ENCODE data around the gene CHAT.

- TF ChIP-seq, protein P1, sequence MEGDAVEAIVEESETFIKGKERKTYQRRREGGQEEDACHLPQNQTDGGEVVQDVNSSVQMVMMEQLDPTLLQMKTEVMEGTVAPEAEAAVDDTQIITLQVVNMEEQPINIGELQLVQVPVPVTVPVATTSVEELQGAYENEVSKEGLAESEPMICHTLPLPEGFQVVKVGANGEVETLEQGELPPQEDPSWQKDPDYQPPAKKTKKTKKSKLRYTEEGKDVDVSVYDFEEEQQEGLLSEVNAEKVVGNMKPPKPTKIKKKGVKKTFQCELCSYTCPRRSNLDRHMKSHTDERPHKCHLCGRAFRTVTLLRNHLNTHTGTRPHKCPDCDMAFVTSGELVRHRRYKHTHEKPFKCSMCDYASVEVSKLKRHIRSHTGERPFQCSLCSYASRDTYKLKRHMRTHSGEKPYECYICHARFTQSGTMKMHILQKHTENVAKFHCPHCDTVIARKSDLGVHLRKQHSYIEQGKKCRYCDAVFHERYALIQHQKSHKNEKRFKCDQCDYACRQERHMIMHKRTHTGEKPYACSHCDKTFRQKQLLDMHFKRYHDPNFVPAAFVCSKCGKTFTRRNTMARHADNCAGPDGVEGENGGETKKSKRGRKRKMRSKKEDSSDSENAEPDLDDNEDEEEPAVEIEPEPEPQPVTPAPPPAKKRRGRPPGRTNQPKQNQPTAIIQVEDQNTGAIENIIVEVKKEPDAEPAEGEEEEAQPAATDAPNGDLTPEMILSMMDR (IDR thresholded peaks at IDR 0.05): no peak
- TF ChIP-seq POLR2AphosphoS5 (IDR thresholded peaks at IDR 0.05): no peak
These were observed 37.4 kb downstream of the CHAT start for GRCh38 chr10:49651039-49651835.

Data from gastroesophageal sphincter (tissue), 3 donors.